ENCODE data around the gene SRPK3.

- no peak for TF ChIP-seq CTCF (conservative IDR thresholded peaks at IDR 0.05; ENCODE audit: low read length)
- no peak for TF ChIP-seq EZH2phosphoT487 (IDR thresholded peaks at IDR 0.05; ENCODE audit: borderline replicate concordance, low read depth, low read length)
Observed at GRCh38 chrX:153816831-153817690, 36.2 kb downstream of the SRPK3 start.
